GM21529 (cell line): ENCODE results near the gene BZW2.
"Not testable (repeated sequence)": the region's sequence is repeated elsewhere in the genome, so short reads cannot be mapped to it uniquely, and the experiment has no call there.

Experiments
- ATAC-seq: cut with Tn5 transposase; IDR thresholded peaks from one replicate; pipeline ENCODE4 v1.9.1; 2021; ENCODE audit not compliant: unreplicated experiment

BZW2 gene

GRCh38 chr7:16644636-16645592, 1.1 kb upstream of the BZW2 start:
- ATAC-seq, result peak; percentile 9

- no peak for ATAC-seq
Measured at GRCh38 chr7:16646472-16647072, 591 bp downstream of the BZW2 start.

- ATAC-seq, result no peak
Measured at GRCh38 chr7:16647435-16647960, 1.5 kb downstream of the BZW2 start.

- ATAC-seq, result no peak
Measured at GRCh38 chr7:16648551-16648950, 2.6 kb downstream of the BZW2 start.

- no peak for ATAC-seq
Measured at GRCh38 chr7:16649196-16649595, 3.2 kb downstream of the BZW2 start.

GRCh38 chr7:16650266-16650665, 4.3 kb downstream of the BZW2 start:
- ATAC-seq, result no peak

- ATAC-seq, result no peak
Measured at GRCh38 chr7:16651396-16652239, 5.6 kb downstream of the BZW2 start.

GRCh38 chr7:16652240-16652583, 6.2 kb downstream of the BZW2 start:
- no peak for ATAC-seq

GRCh38 chr7:16652888-16653287, 6.9 kb downstream of the BZW2 start:
- ATAC-seq, result no peak

- ATAC-seq, result no peak
Measured at GRCh38 chr7:16655394-16655793, 9.4 kb downstream of the BZW2 start.

GRCh38 chr7:16656141-16656540, 10.2 kb downstream of the BZW2 start:
- ATAC-seq, result no peak

- no peak for ATAC-seq
Measured at GRCh38 chr7:16657656-16658279, 11.8 kb downstream of the BZW2 start.

- ATAC-seq, result not testable (repeated sequence)
Measured at GRCh38 chr7:16659854-16660497, 14.0 kb downstream of the BZW2 start.

GRCh38 chr7:16660702-16661464, 14.9 kb downstream of the BZW2 start:
- ATAC-seq, result no peak

- ATAC-seq, result no peak
Measured at GRCh38 chr7:16661924-16662323, 15.9 kb downstream of the BZW2 start.

- ATAC-seq, result no peak
Measured at GRCh38 chr7:16667355-16667754, 21.4 kb downstream of the BZW2 start.

- no peak for ATAC-seq
Measured at GRCh38 chr7:16668049-16668858, 22.3 kb downstream of the BZW2 start.

GRCh38 chr7:16668978-16669377, 23.0 kb downstream of the BZW2 start:
- ATAC-seq, result no peak

GRCh38 chr7:16669581-16669980, 23.6 kb downstream of the BZW2 start:
- ATAC-seq, result no peak
